ENCODE measurements around the gene SUN1. TPM values are rescaled to one million over a fixed set of nuclear protein-coding genes. Genes with fewer than 3 reads are reported as not detected.

The SUN1 gene
- total RNA-seq, 4 donors from 2014 or later: 139 to 624 (median 446) TPM

DNA sequence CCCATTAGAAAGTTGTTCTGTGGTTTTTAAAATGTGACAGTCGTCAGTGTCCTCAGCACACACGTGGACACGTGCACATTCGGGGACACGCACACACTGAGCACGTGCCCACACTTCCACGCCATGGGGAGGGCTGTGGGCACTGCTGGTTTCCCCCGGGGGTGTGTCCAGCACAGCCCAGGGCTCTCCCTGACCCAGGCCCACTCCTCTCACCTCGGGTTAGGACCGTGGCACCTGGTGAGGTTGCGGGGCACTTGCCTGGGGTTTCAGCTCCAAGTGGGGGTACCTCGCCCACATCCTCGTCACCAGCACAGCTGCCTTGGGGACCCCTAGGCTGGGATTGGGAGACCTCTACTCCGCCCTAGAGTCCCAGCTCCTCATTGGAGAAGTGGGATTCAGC lies 64.8 kb downstream of the SUN1 start:
- no peak for DNase-seq
- intact Hi-C loops (cut with DNase I; ENCODE audit: low total_unique reads): no loop called here
- Histone ChIP-seq H3K27me3 (no peaks in the 10 kb centered on the region), H3K36me3 (no peaks in the 10 kb centered on the region), H3K9me3 (no peaks in the 10 kb centered on the region), H3K4me3 (no peak overlapping the region), H3K4me1 (peaks cover 0 to 6% of the 10 kb centered on the region in 2 donors), H3K27ac (no peak overlapping the region)
- TF ChIP-seq, protein P1, sequence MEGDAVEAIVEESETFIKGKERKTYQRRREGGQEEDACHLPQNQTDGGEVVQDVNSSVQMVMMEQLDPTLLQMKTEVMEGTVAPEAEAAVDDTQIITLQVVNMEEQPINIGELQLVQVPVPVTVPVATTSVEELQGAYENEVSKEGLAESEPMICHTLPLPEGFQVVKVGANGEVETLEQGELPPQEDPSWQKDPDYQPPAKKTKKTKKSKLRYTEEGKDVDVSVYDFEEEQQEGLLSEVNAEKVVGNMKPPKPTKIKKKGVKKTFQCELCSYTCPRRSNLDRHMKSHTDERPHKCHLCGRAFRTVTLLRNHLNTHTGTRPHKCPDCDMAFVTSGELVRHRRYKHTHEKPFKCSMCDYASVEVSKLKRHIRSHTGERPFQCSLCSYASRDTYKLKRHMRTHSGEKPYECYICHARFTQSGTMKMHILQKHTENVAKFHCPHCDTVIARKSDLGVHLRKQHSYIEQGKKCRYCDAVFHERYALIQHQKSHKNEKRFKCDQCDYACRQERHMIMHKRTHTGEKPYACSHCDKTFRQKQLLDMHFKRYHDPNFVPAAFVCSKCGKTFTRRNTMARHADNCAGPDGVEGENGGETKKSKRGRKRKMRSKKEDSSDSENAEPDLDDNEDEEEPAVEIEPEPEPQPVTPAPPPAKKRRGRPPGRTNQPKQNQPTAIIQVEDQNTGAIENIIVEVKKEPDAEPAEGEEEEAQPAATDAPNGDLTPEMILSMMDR (IDR thresholded peaks at IDR 0.05): no peak
- TF ChIP-seq POLR2A (IDR thresholded peaks at IDR 0.05): no peak

DNA sequence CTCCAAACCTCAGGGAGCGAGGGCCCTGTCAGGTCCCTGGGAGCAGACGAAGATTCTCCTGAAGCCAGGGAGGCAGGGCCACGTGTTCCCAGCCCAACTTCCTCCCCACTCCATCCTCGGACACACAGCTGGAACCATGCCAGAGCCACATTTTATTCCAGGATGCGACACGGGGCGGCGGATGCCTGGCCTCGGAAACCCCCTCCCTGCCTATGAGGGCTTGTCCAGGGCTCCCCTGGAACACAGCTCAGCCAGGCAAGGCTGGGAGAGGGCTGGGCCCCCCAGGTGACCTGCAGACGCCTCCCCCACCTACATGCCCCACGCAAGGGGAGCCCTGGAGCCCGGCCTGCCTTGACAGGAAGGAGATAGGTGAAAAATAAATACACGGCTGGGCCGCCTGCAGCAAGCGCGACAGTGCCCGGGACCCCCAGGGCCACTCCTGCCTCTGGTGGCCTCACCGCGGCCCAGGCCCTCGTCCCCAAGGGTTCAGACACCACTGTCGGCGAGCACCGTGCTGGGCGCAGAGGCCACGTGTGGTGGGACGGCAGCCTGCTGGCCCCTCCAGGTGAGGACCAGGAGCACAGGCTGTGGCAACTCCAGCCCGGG lies 65.6 kb downstream of the SUN1 start:
- no peaks in the 10 kb centered on the region for H3K36me3 ChIP-seq
- H3K4me1 ChIP-seq: peaks cover 0 to 6% of the 10 kb centered on the region in 2 donors
- H3K9me3 ChIP-seq: no peaks in the 10 kb centered on the region
- H3K27me3 ChIP-seq: no peaks in the 10 kb centered on the region
- intact Hi-C loops (cut with DNase I; ENCODE audit: low total_unique reads): no loop called here
- no peak overlapping the region for H3K27ac ChIP-seq
- no peak overlapping the region for H3K4me3 ChIP-seq
- DNase-seq: no peak
- TF ChIP-seq, protein P1 (IDR thresholded peaks at IDR 0.05): no peak
- no peak for TF ChIP-seq POLR2A (IDR thresholded peaks at IDR 0.05)

DNA sequence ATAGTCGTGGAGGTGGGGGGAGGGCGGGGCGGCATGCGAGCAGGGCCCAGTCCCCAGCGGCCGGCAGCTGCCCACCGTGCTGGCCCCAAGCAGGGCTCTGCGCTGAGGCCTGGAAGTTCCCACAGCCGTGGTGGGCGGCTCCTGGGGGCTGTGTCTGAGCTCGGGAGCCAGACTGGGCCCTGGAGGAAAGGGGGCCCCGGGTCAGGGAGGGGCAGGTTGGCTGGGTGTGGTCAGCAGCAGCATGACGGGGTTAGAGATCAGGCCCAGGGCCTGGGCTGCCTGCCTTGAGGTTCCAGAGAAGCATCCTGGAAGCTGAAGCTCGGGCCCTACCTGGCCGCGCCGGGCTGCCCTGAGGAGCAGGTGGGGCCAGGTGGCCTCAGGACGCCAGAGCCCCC lies 66.2 kb downstream of the SUN1 start:
- H3K9me3 ChIP-seq: no peaks in the 10 kb centered on the region
- H3K27me3 ChIP-seq: no peaks in the 10 kb centered on the region
- no peak for TF ChIP-seq POLR2A (IDR thresholded peaks at IDR 0.05)
- TF ChIP-seq, protein P1 (IDR thresholded peaks at IDR 0.05): no peak
- H3K4me1 ChIP-seq: peaks cover 0 to 6% of the 10 kb centered on the region in 2 donors
- no peaks in the 10 kb centered on the region for H3K36me3 ChIP-seq
- DNase-seq: no peak
- H3K4me3 ChIP-seq: no peak overlapping the region
- no peak overlapping the region for H3K27ac ChIP-seq
- intact Hi-C loops (cut with DNase I; ENCODE audit: low total_unique reads): no loop called here

DNA sequence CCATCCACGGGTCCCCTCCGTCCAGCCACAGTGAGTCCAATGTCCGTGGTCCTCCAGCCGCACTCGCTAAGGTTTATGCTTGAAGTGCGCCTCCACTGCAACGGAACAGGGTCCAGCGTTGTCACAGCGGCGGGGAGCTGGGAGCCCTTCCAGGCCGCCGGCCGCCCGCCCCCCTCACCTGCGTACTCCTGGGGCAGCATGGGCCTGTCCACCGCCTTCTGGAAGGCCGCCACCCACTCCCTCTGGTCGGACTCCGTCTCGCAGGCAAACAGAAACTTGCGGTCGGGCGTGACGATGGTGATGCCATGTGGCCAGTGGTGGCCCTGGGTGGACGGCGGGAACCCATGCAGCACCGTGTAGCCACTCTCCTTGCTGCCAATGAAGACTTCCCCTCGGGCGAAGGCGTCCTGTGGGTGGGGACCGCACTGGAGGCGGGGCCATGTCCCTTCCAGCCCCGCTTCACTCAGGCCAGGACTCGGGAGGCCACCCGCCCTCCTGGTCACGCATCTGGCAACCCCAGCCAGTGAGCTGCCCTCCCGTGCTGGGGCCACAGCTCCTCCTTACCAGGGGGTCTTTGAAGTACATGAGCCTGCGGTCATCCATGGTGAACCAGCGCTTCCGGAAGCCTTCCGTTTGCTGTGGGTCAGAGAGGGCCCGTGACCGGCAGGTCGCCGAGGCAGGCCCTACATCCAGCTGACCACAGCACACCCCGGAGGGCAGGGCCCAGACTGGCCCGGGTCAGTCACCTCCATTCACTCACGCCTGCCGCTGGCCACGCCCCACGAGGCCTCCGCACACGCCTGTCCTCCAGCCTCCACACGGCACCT lies 66.8 kb downstream of the SUN1 start:
- Histone ChIP-seq H3K27ac (no peak overlapping the region), H3K27me3 (no peaks in the 10 kb centered on the region), H3K4me1 (peaks cover 0 to 6% of the 10 kb centered on the region in 2 donors), H3K4me3 (no peak overlapping the region), H3K9me3 (no peaks in the 10 kb centered on the region), H3K36me3 (no peaks in the 10 kb centered on the region)
- intact Hi-C loops (cut with DNase I; ENCODE audit: low total_unique reads): no loop called here
- TF ChIP-seq POLR2A (IDR thresholded peaks at IDR 0.05): no peak
- TF ChIP-seq, protein P1 (IDR thresholded peaks at IDR 0.05): no peak
- DNase-seq: no peak

DNA sequence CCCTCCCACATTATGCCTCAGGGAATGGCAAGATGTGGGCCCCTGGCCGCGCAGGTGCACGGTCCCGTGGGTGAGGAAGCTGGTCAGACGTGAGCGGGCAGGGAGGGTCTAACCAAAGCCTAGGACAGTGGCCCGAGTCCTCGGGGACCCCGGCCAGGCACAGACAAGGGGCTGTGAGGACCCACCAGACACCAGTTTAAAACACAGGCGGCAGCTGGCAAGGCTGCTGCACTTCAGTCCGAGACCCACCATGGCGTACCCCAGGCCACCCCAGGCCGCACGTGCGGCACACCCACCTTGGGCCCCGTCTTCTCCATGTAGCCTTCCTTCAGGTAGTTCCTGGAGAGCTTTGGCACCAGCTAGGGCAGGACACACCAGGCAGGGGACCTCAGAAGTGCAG lies 67.5 kb downstream of the SUN1 start:
- Histone ChIP-seq H3K4me3 (no peak overlapping the region), H3K9me3 (no peaks in the 10 kb centered on the region), H3K27me3 (no peaks in the 10 kb centered on the region), H3K4me1 (peaks cover 0 to 12% of the 10 kb centered on the region in 2 donors), H3K27ac (no peak overlapping the region), H3K36me3 (no peaks in the 10 kb centered on the region)
- no peak for TF ChIP-seq POLR2A (IDR thresholded peaks at IDR 0.05)
- TF ChIP-seq, protein P1 (IDR thresholded peaks at IDR 0.05): no peak
- intact Hi-C loops (cut with DNase I; ENCODE audit: low total_unique reads): no loop called here
- no peak for DNase-seq

All from uterus (tissue), 4 donors.